Measurements from ENCODE around the gene MATN1.
"Not testable (repeated sequence)": the region's sequence is repeated elsewhere in the genome, so short reads cannot be mapped to it uniquely, and the experiment has no call there.

Gene MATN1

DNA sequence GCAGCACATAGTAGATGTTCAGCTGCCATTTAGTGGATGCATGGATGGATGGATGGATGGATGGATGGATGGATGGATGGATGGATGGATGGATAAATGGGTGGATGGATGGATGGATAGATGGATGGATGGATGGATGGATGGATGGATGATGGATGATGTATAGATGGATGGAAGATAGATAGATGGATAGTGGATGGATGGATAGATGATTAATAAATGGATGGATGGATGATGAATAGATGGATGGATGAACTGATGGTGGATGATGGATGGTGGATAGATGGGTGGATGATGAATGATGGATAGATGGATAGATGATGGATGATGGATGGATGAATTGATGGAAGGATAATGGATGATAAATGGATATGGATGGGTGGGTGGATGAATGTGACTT lies 20.6 kb downstream of the MATN1 start:
- DNase-seq (ENCODE audit: insufficient read length, low spot score) (no peak), FAIRE-seq (no peak)

DNA sequence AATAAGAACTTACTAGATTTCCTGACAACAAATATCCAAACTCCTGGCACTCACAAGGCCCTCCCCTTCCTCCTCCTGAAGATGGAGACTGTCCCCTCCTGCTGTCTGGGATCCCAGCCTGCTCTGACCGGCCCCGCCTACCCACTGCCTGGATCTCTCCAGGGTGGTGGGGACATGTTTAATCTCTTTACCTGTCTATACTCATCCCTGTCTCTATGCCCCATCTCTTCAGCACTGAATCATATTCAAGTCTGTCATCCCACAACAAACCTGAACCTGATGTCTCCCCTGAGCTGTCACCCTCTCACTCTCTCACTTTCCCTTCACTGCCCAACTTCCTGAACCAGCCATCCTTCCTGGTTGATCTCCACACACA lies 22.1 kb downstream of the MATN1 start:
- FAIRE-seq (no peak), DNase-seq (ENCODE audit: insufficient read length, low spot score) (no peak)

DNA sequence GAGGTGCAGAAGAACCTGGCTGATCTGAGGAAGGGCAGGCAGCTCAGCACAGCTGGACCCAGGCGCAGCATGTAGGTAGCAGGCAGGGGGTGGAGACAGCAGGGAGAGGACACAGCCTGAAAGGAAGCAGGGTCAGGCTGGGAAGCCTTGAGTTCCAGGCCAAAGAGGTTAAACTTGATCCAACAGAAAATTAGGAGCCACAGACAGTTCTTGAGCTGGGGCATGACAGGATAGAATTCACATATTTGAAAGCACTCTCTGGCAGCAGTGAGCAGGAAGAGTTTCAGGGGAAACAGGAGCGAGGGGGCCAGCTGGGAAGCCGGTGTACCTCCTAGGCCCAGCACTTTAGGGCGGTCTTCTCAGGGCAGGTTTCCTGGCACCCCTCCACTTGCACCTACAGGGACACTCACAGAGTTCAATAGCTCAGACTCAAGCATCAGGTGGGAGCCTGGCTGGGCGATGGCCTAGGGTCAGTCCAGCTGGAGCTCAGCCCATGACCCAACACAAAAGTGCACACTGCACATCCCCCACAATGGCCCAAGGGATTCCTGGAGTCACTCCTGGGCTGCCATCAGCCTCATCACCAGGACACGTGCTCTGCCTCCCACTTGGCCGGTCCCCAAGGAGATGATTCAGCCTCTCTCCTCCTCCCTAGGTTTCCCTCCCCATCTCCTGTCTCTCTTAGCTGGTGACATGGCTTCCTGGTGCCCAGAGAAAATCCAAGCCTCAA lies 22.7 kb downstream of the MATN1 start:
- FAIRE-seq = peak; percentile 59

DNA sequence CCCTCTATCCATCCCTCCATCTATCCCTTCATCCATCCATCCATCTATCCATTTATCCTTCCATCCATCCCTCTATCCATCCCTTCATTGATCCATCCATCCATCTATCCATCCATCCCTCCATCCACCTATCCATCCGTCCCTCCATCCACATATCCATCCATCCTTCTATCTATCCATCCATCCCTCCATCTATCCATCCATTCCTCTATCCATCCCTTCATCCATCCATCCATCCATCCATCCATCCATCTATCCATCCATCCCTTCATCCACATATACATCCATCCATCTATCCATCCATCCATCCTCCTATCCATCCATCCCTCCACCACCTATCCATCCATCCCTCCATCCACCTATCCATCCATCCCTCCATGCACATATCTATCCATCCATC lies 23.6 kb downstream of the MATN1 start:
- no peak for DNase-seq (ENCODE audit: insufficient read length, low spot score)
- no peak for FAIRE-seq

More for the DNA sequence above, 22.7 kb downstream of the MATN1 start:
- DNase-seq (ENCODE audit: insufficient read length, low spot score) = peak; percentile 67

DNA sequence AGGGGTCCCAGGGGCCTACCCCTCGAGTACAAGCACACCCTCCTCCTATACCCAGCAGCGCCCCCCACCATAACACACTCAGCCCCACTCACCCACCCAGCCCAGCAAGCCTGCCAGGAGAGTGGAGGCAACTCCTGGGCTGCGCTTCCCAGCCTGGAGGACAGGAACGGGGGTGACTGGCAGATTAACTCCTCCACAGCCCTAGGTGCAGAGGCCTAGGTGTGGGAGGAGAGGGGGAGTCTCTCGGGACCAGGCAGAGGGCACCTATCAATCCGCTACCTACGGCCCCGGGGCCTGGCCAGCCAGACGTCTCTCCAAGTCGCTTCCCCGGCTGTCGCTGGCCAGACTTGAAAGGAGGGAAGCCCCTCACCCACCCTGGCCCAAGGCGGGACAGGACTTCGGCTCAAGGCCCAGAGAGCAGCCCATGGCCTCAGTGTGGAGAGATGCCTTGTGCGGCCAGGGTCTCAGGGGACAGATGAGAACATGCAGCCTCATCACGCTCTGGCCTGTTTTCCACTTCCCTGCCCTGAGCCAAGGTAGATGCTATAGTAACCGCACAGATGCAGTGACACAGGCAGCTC lies 24.9 kb downstream of the MATN1 start:
- FAIRE-seq = no peak
- DNase-seq (ENCODE audit: insufficient read length, low spot score) = no peak

DNA sequence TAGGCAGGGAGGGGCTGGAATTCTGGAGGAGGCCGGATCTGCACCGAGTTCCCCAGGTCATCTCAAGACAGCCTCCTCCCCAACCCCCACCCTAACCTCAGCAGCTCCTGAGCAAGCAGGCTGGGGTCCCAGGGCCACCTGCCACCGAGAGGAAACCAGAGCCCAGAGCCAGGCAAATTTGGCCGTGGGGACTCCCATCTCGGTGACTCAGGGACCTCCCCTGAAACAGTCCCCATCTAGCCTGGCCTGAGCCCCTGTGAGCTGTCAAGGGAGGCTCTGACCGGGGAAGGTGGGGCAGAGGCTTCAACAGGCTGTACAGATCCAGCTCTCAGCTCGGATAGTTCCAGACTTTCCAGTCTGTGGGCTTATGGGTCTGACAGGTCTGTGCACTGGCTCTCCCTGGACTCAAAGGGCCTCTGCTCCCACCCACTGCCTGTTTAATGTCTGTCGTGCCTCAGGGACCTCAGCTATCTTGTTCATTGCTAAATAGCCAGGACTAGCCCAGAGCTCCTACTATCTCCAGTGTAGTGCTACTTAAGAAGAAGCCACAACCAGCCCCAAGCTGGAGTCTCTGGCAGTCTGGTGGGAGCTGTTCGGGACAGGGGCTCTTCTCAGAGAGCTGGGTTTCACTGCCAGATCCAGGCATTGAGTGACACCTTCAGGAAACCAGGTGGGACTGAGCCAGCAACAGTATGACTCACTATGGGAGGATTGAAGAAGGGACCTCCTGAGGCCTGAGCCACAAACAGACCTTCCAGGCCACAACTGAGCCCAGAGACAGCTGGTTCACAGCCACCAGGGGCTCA lies 25.6 kb downstream of the MATN1 start:
- DNase-seq (ENCODE audit: insufficient read length, low spot score) (no peak), FAIRE-seq (no peak)

DNA sequence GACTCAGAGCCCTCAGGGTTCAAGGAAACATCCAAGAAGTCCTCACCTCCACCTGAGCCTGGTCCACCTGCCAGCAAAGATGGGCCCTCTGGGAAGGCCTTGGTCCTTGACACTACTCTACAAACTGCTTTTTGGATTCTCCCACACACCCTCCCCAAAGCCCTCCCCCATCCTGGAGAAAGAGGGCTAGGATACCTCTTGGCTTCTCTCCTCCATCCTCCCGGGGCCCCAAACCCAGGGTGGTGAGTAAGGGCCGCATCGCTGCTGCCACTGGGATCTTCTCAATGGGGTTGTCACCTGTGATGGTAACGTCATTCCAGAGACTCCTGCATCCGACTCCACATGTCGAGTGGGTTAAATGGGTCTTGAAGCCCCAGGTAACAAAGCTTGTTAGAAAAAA lies 26.6 kb downstream of the MATN1 start:
- no peak for FAIRE-seq

DNA sequence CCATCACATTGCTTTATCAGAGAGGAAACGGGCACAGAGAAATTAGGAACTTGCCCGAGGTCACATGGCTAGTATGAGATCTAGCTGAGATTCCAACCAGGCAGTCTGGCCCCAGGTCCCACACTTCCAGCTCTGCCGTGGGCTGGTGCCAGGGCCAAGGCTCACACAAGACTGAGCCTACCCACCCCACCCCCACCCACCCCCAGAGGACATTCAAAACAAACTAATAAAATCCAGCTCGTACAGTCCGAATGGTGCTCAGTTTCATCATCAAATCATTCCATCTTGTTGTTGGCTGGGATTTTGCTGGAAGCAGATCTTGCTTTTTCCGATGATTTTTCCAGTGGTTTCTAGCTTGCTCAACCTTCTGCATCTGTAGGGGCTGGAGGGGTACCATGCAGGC lies 27.9 kb downstream of the MATN1 start:
- FAIRE-seq (no peak), DNase-seq (ENCODE audit: insufficient read length, low spot score) (no peak)

More for the DNA sequence above, 26.6 kb downstream of the MATN1 start:
- DNase-seq (ENCODE audit: insufficient read length, low spot score) = no peak

DNA sequence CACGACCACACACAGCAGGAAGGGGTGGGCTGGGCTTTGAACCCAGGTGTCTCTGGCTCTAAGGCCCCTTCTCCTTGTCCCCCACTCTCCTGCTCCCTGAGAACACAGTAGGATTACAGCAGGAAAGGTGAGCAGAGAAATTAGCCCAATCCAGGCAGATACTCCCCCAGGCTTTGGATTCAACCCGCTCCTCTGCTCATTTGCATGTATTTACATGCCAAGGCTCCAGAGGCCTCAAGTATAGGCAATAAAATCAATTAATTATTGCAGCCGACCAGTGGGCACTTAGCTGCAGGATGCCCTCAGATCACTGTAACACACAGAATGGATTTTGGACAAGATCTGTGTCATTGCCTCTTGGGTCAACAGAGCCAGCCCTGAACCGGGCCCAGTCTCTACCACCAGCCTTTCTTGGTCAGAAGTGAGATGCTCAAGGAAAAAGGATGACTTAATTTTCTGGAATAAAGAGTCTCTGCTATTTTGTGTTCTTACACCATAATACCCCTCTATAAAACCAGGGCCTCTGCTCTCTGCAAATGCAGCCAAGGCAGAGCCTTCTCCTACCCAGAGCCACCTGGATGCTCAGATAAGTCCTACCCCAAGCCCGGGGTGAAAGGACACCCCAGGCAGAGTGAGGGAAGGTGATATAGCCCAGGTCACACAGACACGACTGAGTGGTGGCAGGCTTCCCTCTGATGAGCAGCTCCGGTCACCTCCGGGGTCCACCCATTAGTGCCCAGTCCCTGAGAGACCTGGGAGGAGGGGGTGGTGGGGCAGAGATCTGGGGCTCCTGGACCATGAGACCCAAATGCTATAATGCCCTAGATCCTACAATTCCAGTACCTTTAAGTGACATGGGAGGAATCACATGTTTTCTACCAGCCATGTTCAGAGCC lies 28.9 kb downstream of the MATN1 start:
- no peak for FAIRE-seq

DNA sequence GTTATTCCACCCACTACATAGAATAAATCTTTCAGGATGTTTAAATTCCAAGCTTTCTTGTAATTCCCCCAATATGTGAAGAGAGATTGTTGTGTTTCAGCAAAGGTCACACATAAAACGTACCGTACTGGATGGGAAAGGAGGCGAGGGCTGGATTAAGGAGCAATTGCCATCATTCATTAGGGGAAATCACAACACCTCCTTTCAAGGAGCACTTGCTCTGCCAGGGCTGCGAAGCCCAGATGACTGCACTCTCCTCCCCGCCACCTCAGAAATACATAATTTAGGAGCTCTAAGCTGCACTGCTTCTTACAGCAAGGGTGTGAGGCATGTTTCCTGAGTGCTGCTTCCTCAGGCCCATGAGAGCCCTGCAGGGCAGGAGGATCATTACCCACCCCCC lies 29.6 kb downstream of the MATN1 start:
- DNase-seq (ENCODE audit: insufficient read length, low spot score) = no peak
- no peak for FAIRE-seq

More for the DNA sequence above, 28.9 kb downstream of the MATN1 start:
- DNase-seq (ENCODE audit: insufficient read length, low spot score) = no peak

DNA sequence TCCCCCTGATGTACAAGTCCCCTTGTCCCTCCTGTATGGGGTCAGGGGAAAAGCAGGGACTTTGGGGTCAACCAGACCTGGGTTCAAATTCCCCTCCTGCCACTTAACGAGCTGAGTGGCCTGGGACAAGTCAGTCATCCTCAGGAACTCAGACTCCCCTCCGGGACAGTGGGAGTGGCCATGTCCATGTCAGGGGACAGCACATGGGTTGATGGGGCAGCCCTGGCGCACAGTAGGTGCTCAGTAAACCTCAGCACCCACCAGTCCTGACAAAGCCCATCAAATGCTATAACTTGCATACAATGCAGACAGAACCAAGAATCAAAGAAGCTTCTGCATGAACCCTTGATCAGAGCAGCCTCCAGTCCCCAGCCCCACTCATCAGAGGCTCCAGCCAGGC lies 30.0 kb downstream of the MATN1 start:
- no peak for FAIRE-seq

DNA sequence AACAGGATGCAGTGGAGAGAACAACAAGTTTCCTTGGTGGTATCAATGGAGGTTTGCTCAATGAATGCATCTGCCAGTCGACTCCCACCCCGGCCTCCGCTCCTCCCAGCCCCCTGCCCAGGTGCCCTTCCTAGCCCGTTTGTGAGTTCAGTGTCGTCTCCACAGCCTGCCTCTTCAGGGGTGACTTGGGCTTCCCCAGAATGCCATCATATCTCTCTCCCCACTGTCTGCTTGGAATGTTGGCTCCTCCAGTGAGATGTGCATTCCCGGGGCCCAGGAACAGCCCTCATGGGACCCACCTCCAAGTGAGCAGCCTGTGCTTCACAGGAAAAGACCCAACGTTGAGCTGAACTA lies 30.5 kb downstream of the MATN1 start:
- no peak for FAIRE-seq
- DNase-seq (ENCODE audit: insufficient read length, low spot score) = no peak

More for the DNA sequence above, 30.0 kb downstream of the MATN1 start:
- no peak for DNase-seq (ENCODE audit: insufficient read length, low spot score)

DNA sequence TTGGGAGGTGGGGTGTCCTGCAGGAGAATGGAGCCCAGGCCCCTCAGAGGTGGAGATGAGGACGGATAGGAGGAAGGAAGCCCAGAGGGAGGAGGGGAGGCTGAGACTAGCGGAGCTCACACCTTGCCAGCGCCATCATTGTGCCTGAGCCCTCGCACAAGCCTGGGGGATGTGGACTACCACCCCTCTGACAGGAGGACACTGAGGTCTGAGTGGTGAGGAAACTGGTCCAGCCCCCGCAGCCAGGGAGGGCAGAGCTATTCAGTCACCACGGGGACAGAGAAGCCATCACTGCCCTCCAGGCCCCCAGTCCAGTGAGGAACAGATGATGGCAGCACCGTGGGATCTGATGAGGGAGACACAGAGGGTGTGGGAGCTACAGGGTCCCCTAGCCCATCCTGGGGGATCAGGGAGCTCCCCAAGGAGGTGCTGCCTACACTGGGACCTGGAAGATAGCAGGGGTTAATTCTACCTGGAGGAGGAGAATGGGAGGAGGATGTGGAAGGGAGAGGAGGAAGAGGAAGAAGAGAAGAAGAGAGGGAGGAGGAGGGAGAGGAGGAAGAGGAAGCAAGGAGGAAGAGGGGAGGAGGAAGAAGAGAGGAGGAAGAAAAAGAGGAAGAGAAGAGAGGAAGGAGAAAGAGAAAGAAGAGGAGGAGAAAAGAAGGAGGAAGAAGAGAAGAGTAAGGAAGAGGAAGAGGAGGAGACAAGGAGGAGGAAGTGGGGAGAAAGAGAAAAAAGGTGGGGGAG lies 31.0 kb downstream of the MATN1 start:
- no peak for FAIRE-seq
- DNase-seq (ENCODE audit: insufficient read length, low spot score) = no peak

DNA sequence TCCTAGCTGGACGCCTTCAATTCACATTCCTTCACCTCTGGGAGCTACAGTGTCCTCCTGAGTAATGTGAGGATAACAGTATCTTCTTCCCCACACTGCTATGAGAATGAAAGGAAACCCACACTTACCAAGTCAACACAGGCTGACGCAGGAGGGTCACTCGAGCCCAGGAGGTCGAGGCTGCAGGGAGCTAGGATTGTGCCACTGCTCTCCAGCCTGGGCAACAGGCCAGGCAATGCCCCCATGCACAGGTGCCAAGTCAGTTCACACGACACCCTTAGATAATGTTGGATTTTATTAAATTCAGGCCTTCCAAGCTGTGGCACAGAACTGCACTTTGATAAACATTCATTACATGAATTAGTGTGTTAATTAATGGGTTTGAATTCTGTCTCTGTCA lies 31.9 kb downstream of the MATN1 start:
- FAIRE-seq = no peak

DNA sequence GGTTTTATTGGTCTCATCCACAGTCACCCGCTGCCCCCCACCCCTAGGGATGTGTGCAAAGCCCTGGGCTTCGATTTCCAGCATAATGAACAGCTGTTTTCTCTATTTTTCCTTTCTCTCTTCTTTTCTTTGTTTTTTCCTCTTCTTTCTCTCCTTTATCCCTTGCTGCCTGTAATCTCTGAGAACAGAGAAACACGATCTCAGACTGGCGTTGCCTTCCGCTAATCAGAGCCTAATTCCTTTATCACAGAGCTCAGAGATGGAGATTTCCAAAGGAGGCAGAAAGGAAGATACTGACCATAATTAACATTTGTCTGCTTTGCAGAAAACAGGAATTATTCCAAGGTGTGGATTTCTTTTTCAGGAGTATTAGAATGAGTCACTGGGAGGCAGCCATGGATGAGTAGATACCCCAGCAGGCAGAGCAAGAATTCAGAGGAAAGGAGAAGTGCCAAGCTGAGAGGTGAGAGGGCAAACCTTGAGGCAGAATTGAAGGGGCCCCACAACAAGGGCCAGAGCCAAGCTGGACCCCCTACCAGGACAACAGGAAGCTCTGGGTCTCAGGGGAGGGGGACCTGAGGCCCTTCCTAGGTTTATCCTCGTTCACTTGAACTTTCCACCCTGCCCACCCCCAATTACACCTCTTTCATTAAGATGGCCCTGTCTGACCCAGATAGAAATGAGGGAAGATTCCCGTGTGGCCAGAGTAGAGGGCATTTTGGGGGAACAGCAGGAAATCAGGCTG lies 33.3 kb downstream of the MATN1 start:
- DNase-seq (ENCODE audit: insufficient read length, low spot score) (no peak), FAIRE-seq (no peak)

More for the DNA sequence above, 31.9 kb downstream of the MATN1 start:
- no peak for DNase-seq (ENCODE audit: insufficient read length, low spot score)

DNA sequence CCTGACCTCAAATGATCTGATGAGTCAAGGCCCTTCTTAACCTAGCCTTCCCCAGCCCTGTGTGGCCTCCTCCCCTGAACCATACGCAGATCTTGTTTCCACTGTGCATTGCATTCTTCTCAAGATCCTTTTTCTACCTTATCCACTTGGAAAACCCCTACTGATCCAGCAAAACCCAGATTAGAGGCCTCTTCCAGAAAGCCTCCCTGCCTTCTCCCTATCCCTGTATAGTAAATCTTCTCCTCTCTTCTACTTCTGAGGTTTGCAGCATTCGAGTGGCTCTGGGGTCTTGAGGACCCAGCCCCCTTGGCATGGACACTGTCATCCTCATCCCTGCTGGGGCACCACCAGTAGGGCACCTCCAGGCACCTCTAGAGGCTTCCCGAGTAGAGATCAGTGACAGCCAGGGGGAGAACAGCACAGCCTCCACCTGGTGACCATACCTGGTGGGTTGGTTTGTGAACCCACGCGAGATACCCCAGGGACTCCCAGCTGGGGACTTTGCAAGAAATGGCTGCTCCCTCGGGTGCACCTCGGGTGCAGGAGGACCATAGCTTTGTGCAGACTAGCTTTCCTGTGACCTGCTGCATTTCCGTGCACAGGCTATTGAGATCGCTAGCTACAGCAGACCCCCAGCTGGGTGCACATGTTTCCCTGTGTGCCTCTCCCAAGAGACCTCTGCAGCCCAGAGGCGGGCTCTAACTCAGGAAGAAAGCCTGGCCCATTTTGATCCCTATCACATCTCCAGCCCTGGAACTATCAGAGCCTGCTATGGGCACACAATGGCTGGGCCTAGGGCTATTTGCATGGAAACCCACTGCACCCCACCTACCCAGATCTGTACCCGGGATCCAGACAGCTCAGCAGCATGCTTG lies 34.2 kb downstream of the MATN1 start:
- DNase-seq (ENCODE audit: insufficient read length, low spot score) (no peak), FAIRE-seq (no peak)

DNA sequence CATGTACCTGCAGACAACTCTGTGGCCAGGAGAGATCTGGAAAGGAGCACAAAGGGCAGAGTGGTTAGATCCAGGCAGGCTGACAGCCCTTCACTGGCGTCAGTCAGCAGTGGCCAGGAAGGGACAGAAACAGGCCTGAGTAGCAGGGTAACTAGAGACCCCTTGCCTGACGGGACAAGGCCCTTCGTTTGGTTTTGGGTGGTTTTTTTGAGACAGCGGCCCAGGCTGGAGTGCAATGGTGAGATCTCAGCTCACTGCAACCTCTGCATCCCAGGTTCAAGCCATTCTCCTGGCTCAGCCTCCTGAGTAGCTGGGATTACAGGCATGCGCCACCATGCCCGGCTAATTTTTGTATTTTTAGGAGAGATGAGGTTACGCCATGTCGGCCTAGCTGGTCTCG lies 34.9 kb downstream of the MATN1 start:
- FAIRE-seq; DNase-seq (ENCODE audit: insufficient read length, low spot score): not testable (repeated sequence)

DNA sequence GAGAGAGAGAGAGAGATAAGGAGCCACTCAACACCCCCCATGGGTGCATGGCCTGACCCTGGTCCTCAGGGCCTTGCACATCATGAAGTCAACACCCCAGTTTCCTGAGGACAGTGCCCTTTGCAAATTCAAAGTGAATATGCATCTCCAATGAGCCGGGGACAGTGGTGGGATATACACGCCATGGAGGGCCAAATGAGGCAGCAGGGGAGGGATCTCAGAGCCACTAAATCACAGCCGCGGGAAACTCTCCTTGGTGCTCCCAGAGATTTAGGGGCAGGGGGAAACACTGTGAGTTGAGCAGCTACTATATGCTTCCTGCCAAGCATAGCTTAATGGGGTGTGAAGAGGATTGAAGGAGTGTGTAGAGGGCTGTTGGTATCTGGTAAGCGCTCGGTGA lies 35.5 kb downstream of the MATN1 start:
- FAIRE-seq (no peak), DNase-seq (ENCODE audit: insufficient read length, low spot score) (no peak)

Data from HTR-8/SVneo (cell line).